GM10266 (cell line): ENCODE measurements around the gene CBFA2T2.
"Not testable (repeated sequence)": the region's sequence is repeated elsewhere in the genome, so short reads cannot be mapped to it uniquely, and the experiment has no call there.

Experiments
- DNase-seq: peaks from one replicate; pipeline ENCODE4 v3.0.0; 2012; ENCODE audit errors: extremely low spot score
- CTCF ChIP-seq: IDR thresholded peaks from 2 replicates; pipeline ENCODE4 v1.5.1; 2012; ENCODE audit warnings: mild to moderate bottlenecking, low read depth; ENCODE audit not compliant: control insufficient read depth, insufficient read depth; ENCODE audit errors: missing control alignments

The CBFA2T2 gene

GRCh38 chr20:33490023-33490933, at the start of gene CBFA2T2:
TSS of gene CBFA2T2 (plus strand) at chr20:33490096. CDS start at chr20:33490268, 172 bp downstream.
- no peak for DNase-seq
- no peak for TF ChIP-seq CTCF

DNA sequence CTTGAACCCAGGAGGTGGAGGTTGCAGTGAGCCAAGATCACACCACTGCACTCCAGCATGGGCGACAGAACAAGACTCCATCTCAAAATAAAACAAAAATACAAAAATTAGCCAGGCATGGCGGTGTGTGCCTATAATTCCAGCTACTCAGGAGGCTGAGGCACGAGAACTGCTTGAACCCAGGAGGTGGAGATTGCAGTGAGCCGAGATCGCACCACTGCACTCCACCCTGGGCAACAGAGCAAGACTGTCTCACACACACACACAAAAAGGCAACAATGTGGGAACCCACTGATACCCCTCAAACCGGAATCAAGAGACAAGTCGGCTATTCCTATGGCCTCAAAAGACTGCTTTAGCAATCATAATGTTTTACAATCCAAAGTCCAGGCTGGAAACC, 49.3 kb upstream of the CBFA2T2 start:
- DNase-seq: not testable (repeated sequence)

- no peak for TF ChIP-seq CTCF
- no peak for DNase-seq
These were observed 48.5 kb upstream of the CBFA2T2 start for GRCh38 chr20:33441142-33441955.

DNA sequence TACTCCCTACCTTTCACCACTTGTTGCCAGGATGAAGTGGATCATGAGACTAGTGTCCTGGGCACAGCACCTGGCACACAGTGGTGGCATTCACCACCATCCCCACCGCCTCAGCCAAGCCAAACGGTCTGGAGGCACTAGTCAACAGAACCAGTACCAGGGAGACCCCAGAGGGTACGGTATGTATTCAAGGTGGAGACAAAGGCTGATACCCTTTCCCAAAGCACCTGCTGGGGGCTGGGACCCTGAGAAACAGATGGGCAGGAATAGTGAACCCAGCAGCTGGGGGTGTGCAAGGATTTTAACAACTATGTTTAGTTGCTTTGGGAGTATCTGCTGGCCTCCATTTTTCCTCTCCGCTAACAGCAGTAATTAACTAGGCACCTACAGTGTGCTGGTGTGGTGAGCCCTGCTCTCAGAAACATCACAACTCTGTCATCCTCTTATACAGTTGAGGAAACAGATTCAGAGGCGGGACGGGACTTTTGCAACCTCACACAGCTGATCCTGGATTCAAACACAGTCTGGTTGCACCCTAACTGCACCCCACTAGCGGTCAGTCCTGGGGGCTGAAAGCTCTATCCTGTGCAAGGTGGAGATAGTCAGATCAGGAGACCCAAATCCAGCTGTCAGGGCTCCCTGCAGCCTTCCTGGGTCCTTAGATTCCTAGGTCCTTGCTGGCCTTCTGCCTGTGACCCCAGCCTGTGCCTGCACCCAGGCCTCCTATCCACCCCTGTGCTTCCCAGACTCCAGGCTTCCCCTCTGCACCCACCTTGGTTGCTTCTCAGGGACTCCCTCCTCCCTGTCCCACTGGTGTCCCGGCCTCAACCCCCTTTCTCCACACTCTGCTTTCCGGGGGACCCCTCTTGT, 47.5 kb upstream of the CBFA2T2 start:
- TF ChIP-seq CTCF: no peak
- DNase-seq: peak; percentile 37

GRCh38 chr20:33443006-33443511, 46.8 kb upstream of the CBFA2T2 start:
- no peak for TF ChIP-seq CTCF
- no peak for DNase-seq

GRCh38 chr20:33443512-33444239, 46.2 kb upstream of the CBFA2T2 start, which contains the start of gene SNTA1:
TSS of gene SNTA1 (minus strand) at chr20:33443763. CDS start at chr20:33443620, 143 bp downstream.
- DNase-seq: peak; percentile 99
- TF ChIP-seq CTCF: no peak
